Thyroid gland (tissue), 4 donors: ENCODE measurements around the gene ITM2B.

ENCODE experiments used
- POLR2A ChIP-seq, 2 donors: fragments of 450-650 bp; IDR thresholded peaks; one replicate each; pipeline ENCODE4 v1.6.1; 2017; ENCODE audit warnings: antibody characterized with exemption in 2 of 2, mild to moderate bottlenecking in 2 of 2, moderate library complexity in 1 of 2
- TF ChIP-seq, protein P1 (sequence below), 6 experiments: fragments of 200-600 bp in 3 of 6; fragments of 450-650 bp in 3 of 6; sonication (generic) in 3 of 6; IDR thresholded peaks; one replicate each; pipeline ENCODE4 v1.5.1; 2016 to 2019; ENCODE audit warnings: antibody characterized with exemption in 6 of 6, mild to moderate bottlenecking in 2 of 6, inconsistent platforms in 1 of 6, moderate library complexity in 1 of 6

DNA sequence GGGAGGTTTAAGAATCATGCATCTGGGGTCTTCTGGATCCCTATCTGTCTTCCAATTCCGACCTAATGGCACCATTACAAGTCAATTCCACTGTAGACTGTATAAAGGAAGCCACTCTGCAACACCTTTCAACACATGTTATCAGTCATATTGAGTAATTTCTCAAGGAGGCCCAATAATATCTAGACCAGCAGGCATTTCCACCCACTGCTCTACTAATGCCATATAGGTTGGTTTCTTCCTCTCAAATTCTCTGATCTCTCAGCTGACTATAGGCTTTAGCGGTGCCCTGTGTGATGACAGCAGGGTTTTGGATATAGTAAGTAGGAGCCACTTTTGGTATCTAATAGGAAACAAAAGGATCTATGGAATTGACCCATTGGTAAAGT is 12.4 kb upstream of the ITM2B start:
- TF ChIP-seq, protein P1, sequence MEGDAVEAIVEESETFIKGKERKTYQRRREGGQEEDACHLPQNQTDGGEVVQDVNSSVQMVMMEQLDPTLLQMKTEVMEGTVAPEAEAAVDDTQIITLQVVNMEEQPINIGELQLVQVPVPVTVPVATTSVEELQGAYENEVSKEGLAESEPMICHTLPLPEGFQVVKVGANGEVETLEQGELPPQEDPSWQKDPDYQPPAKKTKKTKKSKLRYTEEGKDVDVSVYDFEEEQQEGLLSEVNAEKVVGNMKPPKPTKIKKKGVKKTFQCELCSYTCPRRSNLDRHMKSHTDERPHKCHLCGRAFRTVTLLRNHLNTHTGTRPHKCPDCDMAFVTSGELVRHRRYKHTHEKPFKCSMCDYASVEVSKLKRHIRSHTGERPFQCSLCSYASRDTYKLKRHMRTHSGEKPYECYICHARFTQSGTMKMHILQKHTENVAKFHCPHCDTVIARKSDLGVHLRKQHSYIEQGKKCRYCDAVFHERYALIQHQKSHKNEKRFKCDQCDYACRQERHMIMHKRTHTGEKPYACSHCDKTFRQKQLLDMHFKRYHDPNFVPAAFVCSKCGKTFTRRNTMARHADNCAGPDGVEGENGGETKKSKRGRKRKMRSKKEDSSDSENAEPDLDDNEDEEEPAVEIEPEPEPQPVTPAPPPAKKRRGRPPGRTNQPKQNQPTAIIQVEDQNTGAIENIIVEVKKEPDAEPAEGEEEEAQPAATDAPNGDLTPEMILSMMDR (IDR thresholded peaks at IDR 0.05) = no peak
- no peak for TF ChIP-seq POLR2A (IDR thresholded peaks at IDR 0.05)
